A549 (cell line): Measurements from ENCODE around the gene DPYD. TPM values are rescaled to one million over a fixed set of nuclear protein-coding genes. Genes with fewer than 3 reads are reported as not detected.

Source experiments
- ATAC-seq, 2 experiments: fragments of 200-7000 bp in 1 of 2; fragments of >200 bp in 1 of 2; cut with Nextera tagmentation in 1 of 2; cut with Tn5 transposase in 1 of 2; 3 replicates each; pipeline versions ENCODE4 v1.8.0 to v1.9.1; 2018 to 2020; ENCODE audit warnings: mild to moderate bottlenecking in 1 of 2, moderate library complexity in 1 of 2
- CTCF ChIA-PET: fragments of 300-600 bp; sonication (Branson Sonifier 250); formaldehyde crosslinking; extraction: SDS; loops from one replicate; lab custom pipeline; 2021; ENCODE audit warnings: antibody characterized with exemption, inconsistent platforms; lab: Yijun Ruan, JAX
- POLR2A ChIA-PET: fragments of 350-600 bp; formaldehyde crosslinking; extraction: SDS; loops from one replicate; lab custom pipeline; 2021; ENCODE audit warnings: antibody characterized with exemption, inconsistent platforms; lab: Yijun Ruan, JAX
- DNase-seq, 2 experiments: peaks; one replicate each; pipeline versions ENCODE4 v3.0.0 to v3.0.0-alpha.2; 2011 to 2016; ENCODE audit warnings: low read depth in 1 of 2, low spot score in 1 of 2
- FAIRE-seq: peaks from 2 replicates; lab custom pipeline; 2011; peaks lifted over from hg19 to GRCh38; lab: Jason Lieb, UNC
- H3K27ac ChIP-seq, 2 experiments: fragments of >200 bp; sonication (Bioruptor Twin); formaldehyde crosslinking; 3 replicates each; pipeline ENCODE4 v1.5.1; 2016 to 2017
- H3K4me1 ChIP-seq: fragments of >200 bp; sonication (Bioruptor Twin); formaldehyde crosslinking; 3 replicates; pipeline ENCODE4 v1.6.1; 2016
- H3K4me2 ChIP-seq: fragments of >200 bp; sonication (Bioruptor Twin); formaldehyde crosslinking; 3 replicates; pipeline ENCODE4 v1.6.1; 2016
- H3K4me3 ChIP-seq: fragments of >200 bp; sonication (Bioruptor Twin); formaldehyde crosslinking; 3 replicates; pipeline ENCODE4 v1.5.1; 2016
- H3K9me3 ChIP-seq: fragments of >200 bp; sonication (Bioruptor Twin); formaldehyde crosslinking; 3 replicates; pipeline ENCODE4 v1.6.1; 2016
- BHLHE40 ChIP-seq: IDR thresholded peaks from 2 replicates; pipeline ENCODE4 v1.6.1; 2012; ENCODE audit warnings: low read depth, low read length, inconsistent platforms
- CBX2 ChIP-seq: fragments of 200-600 bp; sonication (generic); IDR thresholded peaks from 2 replicates; pipeline ENCODE4 v1.6.1; 2016; ENCODE audit warnings: low read depth, mild to moderate bottlenecking, borderline replicate concordance
- CEBPB ChIP-seq, 2 experiments: fragments of >200 bp in 1 of 2; sonication (Bioruptor Twin) in 1 of 2; formaldehyde crosslinking in 1 of 2; IDR thresholded peaks; 2 replicates each; pipeline ENCODE4 v1.6.1; 2012 to 2016
- CHD2 ChIP-seq: fragments of 150-350 bp; IDR thresholded peaks from 2 replicates; pipeline ENCODE4 v1.6.1; 2014; ENCODE audit warnings: low read length; ENCODE audit not compliant: partially characterized antibody
- EP300 ChIP-seq, 2 experiments: fragments of >200 bp; sonication (Bioruptor Twin); formaldehyde crosslinking; IDR thresholded peaks; 2 replicates in 1 of 2; 3 replicates in 1 of 2; pipeline ENCODE4 v1.6.1; 2016 to 2017
- FOSB ChIP-seq: fragments of 250-450 bp; sonication (Bioruptor Pico); IDR thresholded peaks from 2 replicates; pipeline ENCODE4 v1.5.0; 2020; ENCODE audit warnings: mild to moderate bottlenecking, moderate library complexity
- FOXS1 ChIP-seq: fragments of 250-450 bp; sonication (Bioruptor Pico); IDR thresholded peaks from 2 replicates; pipeline ENCODE4 v1.5.0; 2020; ENCODE audit warnings: mild to moderate bottlenecking, moderate library complexity
- GATA3 ChIP-seq: IDR thresholded peaks from 2 replicates; pipeline ENCODE4 v1.6.1; 2012; ENCODE audit warnings: borderline replicate concordance
- MAFK ChIP-seq: fragments of 450-650 bp; IDR thresholded peaks from 2 replicates; pipeline ENCODE4 v1.6.1; 2014; ENCODE audit not compliant: partially characterized antibody
- MYC ChIP-seq: IDR thresholded peaks from 2 replicates; pipeline ENCODE4 v1.6.1; 2012; ENCODE audit warnings: mild to moderate bottlenecking, inconsistent platforms, low read length, improper control_type of control experiment, borderline replicate concordance
- RNF2 ChIP-seq: fragments of 200-600 bp; sonication (generic); IDR thresholded peaks from 2 replicates; pipeline ENCODE4 v1.6.1; 2016; ENCODE audit warnings: low read depth, mild to moderate bottlenecking, antibody characterized with exemption, moderate library complexity, borderline replicate concordance
- ZC3H11A ChIP-seq: fragments of 450-650 bp; IDR thresholded peaks from 2 replicates; pipeline ENCODE4 v1.6.1; 2014; ENCODE audit warnings: antibody characterized with exemption, mild to moderate bottlenecking
- ZFP36 ChIP-seq: fragments of 450-650 bp; IDR thresholded peaks from 2 replicates; pipeline ENCODE4 v1.6.1; 2014; ENCODE audit warnings: borderline replicate concordance; ENCODE audit not compliant: partially characterized antibody
- WGBS: methylation state at CpG from one replicate; pipeline ENCODE4 v1.1.6; 2017; ENCODE audit errors: missing lambda C conversion rate; 5-methylcytosine and 5-hydroxymethylcytosine counted together
- polyA plus RNA-seq, 4 experiments: library from polyadenylated mRNA; depleted of rRNA in 3 of 4; stranded (reverse); fragments of >200 nt; fragmentation: RNase III in 1 of 4; extraction: RNeasy Plus Mini Kit Qiagen cat#74134 plus additional on column Dnase treatment in 1 of 4; gene quantifications; 2 replicates in 3 of 4; 3 replicates in 1 of 4; pipeline ENCODE4 v1.2.3, GENCODE V29; 2011 to 2017
- TF ChIP-seq, protein P1 (sequence below): fragments of >200 bp; sonication (Bioruptor Twin); formaldehyde crosslinking; IDR thresholded peaks from 3 replicates; pipeline ENCODE4 v1.5.1; 2016
- TF ChIP-seq, protein P2 (sequence below): IDR thresholded peaks from 2 replicates; pipeline ENCODE4 v1.6.1; 2012; ENCODE audit warnings: low read depth, borderline replicate concordance
- TF ChIP-seq, protein P3 (sequence below): fragments of 250-450 bp; sonication (Bioruptor Pico); IDR thresholded peaks from 2 replicates; pipeline ENCODE4 v1.5.0; 2020; ENCODE audit warnings: low read depth, mild to moderate bottlenecking, moderate library complexity
- TF ChIP-seq, protein P4 (sequence below): IDR thresholded peaks from 2 replicates; pipeline ENCODE4 v1.6.1; 2012
- TF ChIP-seq, protein P5 (sequence below): fragments of >200 bp; sonication (Bioruptor Twin); formaldehyde crosslinking; IDR thresholded peaks from 2 replicates; pipeline ENCODE4 v1.6.1; 2016
- TF ChIP-seq, protein P6 (sequence below): fragments of 150-350 bp; IDR thresholded peaks from 2 replicates; pipeline ENCODE4 v1.6.1; 2014; ENCODE audit warnings: low read depth, mild to moderate bottlenecking, low read length
- TF ChIP-seq, protein P7 (sequence below): fragments of 250-450 bp; sonication (Bioruptor Pico); IDR thresholded peaks from 2 replicates; pipeline ENCODE4 v1.5.0; 2021; ENCODE audit warnings: mild to moderate bottlenecking, moderate library complexity, borderline replicate concordance

The DPYD gene
- polyA plus RNA-seq, 2 of the 4 experiments (the other 2 are of a cell fraction), result 5.9 to 7.5 TPM

DNA sequence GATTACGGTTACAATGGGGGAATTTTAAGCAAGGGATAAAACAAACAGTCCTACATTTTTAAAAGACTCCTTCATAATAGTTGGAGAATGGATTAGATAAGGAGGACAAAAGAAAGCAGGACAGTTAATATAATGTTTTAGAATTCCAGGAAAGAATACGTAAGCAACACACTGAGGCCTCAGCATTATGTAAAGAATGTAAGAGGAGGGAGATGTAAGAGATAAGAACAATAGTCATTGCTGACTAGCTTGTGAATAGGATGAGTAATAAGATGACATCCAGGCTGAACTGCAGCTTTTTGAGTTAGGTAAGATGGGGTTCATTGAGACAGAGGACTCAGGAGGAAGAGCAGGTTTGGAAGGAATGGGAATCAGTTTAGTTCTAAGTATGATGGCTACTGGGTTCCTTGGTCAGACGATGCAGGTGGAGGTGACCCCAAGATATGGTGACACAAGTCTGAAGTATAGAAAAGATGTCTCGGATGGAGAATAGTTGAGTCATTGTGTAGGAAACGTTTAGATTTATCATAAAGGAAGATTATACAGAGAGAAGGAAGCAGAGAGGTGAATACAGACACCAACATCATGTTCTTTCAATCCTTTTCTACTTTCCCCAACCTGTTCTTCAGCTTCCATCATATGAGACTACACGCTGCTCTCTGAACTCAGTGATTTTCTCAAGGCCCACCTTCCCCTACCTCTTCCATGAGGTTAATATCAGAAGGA is 826.4 kb downstream of the DPYD start (continued):
- TF ChIP-seq CHD2, result no peak

DNA sequence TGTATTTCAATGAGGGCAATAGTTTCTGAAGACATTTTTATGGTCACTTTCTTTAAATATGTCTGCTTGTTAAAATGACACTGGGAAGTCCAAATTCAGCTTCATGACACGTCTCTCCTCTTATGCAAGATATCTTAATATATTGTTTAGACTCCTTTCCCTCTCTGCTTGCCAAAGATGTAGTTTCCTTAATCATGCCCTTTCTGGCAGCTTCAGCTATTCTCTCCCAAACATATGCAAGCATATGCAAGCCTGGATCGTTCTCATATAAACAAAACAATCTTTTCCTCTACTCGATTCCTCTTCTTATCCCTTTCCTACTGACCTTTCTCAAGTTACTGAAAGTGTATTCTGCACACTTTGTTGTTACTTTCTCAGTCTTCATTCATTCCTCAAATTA is 827.1 kb downstream of the DPYD start:
- Histone ChIP-seq H3K9me3 (no peaks in the 10 kb centered on the region), H3K4me1 (peaks cover 20% of the 10 kb centered on the region), H3K4me3 (no peak overlapping the region), H3K27ac (peak overlapping the region; percentile 63 to 67), H3K4me2 (peak overlapping the region; percentile 71)
- TF ChIP-seq FOXS1 (CRISPR knock-in tag), result no peak
- TF ChIP-seq, protein P1, sequence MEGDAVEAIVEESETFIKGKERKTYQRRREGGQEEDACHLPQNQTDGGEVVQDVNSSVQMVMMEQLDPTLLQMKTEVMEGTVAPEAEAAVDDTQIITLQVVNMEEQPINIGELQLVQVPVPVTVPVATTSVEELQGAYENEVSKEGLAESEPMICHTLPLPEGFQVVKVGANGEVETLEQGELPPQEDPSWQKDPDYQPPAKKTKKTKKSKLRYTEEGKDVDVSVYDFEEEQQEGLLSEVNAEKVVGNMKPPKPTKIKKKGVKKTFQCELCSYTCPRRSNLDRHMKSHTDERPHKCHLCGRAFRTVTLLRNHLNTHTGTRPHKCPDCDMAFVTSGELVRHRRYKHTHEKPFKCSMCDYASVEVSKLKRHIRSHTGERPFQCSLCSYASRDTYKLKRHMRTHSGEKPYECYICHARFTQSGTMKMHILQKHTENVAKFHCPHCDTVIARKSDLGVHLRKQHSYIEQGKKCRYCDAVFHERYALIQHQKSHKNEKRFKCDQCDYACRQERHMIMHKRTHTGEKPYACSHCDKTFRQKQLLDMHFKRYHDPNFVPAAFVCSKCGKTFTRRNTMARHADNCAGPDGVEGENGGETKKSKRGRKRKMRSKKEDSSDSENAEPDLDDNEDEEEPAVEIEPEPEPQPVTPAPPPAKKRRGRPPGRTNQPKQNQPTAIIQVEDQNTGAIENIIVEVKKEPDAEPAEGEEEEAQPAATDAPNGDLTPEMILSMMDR, result no peak
- no peak for TF ChIP-seq GATA3
- TF ChIP-seq MAFK, result no peak
- TF ChIP-seq CEBPB (IDR thresholded peaks at IDR 0.05), result peak in 1 of 2 experiments; percentile 43; a peak in 2 of 4 replicates
- TF ChIP-seq, protein P2, sequence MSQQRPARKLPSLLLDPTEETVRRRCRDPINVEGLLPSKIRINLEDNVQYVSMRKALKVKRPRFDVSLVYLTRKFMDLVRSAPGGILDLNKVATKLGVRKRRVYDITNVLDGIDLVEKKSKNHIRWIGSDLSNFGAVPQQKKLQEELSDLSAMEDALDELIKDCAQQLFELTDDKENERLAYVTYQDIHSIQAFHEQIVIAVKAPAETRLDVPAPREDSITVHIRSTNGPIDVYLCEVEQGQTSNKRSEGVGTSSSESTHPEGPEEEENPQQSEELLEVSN, result no peak
- CTCF ChIA-PET, result interaction anchor here (0.6 to 1.4 kb wide), 2 partner anchors 45 to 1387 kb away, joined by 3 read pairs; no protein-coding TSS in a partner anchor
- POLR2A ChIA-PET, result no interaction called here
- ATAC-seq (peak; percentile 59 to 78; a peak in 5 of 6 replicates), FAIRE-seq (no peak), DNase-seq (peak in 1 of 2 experiments; percentile 1)
- 16% methylated on average over 3 of the region's 3 CpGs for WGBS

DNA sequence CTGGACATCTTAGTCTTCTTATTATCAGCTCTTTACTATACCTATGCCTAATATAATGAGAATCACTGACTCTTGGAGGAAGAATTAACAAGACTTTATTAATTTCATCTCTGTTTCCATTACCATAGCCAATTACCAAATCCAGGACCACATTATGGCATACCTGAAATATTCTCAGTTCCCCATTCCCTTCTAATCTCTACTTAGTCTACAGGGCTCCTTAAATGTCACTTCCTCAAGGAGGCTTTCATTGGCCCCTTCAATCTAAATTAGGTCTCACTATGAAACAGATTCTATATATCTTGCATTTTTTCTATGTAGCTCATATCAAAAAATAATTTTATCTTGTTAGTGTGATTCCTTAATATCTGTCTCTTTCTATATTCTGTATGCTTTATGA is 828.0 kb downstream of the DPYD start:
- Histone ChIP-seq H3K9me3 (no peaks in the 10 kb centered on the region), H3K4me3 (no peak overlapping the region), H3K4me2 (no peak overlapping the region; the same call in 2 of the 3 replicates), H3K27ac (peak overlapping the region; percentile 63 to 67; a peak in 4 of 6 replicates), H3K4me1 (peaks cover 20% of the 10 kb centered on the region)
- POLR2A ChIA-PET, result no interaction called here
- CTCF ChIA-PET, result interaction anchor here (1.1 to 1.4 kb wide), 2 partner anchors 46 to 961 kb away, joined by 3 read pairs; no protein-coding TSS in a partner anchor
- ATAC-seq (no peak), FAIRE-seq (no peak), DNase-seq (no peak)
- no peak for TF ChIP-seq ZFP36

DNA sequence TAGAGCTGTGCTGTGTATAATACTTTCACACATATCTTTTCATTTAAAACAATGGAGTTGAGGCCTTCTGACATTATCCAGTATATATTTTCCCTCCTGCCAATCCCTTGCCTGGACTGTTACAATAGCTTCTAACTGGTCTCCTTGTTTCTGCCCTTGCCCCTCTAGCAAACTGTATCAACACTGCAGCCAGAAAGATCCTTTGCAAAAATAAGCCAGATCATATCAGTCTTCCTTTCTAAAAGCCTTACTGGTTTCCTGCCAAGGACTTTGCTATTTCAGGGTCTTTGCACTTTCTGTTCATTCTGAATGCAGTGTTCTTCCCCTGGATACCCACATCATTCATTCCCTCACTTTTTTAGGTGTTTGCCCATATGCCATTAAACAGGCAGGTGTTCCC is 829.2 kb downstream of the DPYD start:
- Histone ChIP-seq H3K4me2 (no peak overlapping the region), H3K27ac (no peak overlapping the region), H3K4me1 (peaks cover 20% of the 10 kb centered on the region), H3K4me3 (no peak overlapping the region), H3K9me3 (no peaks in the 10 kb centered on the region)
- DNase-seq (no peak), FAIRE-seq (no peak), ATAC-seq (no peak)
- TF ChIP-seq, protein P3, sequence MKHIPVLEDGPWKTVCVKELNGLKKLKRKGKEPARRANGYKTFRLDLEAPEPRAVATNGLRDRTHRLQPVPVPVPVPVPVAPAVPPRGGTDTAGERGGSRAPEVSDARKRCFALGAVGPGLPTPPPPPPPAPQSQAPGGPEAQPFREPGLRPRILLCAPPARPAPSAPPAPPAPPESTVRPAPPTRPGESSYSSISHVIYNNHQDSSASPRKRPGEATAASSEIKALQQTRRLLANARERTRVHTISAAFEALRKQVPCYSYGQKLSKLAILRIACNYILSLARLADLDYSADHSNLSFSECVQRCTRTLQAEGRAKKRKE, result no peak
- ChIA-PET CTCF (interaction anchor here (0.6 to 1.1 kb wide), 2 partner anchors 125 to 962 kb away, joined by 3 to 4 read pairs; no protein-coding TSS in a partner anchor), POLR2A (no interaction called here)

DNA sequence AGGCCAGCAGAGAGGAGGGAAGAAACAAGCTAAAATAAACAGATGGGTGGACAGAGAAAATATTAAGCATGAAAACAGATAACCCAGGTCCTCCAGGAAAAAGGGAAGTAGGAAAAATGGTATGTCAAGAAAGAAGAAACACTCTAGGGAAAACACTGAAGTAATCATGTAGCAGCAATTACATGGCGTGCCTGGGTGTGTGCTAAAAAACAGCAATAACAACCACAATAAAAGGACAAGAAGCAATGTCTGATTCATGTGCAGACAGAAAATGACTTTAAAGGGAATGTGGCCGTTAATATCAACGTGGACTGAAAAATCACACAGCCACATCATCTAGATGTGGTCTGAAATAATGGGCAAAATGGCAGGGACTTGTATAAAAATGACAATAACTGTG is 829.6 kb downstream of the DPYD start:
- WGBS, result 77% methylated on average over 3 of the region's 3 CpGs
- Histone ChIP-seq H3K9me3 (no peaks in the 10 kb centered on the region), H3K4me2 (no peak overlapping the region), H3K4me1 (peaks cover 20% of the 10 kb centered on the region), H3K4me3 (no peak overlapping the region), H3K27ac (no peak overlapping the region)
- ATAC-seq (no peak), DNase-seq (no peak), FAIRE-seq (no peak)
- POLR2A ChIA-PET, result no interaction called here
- CTCF ChIA-PET, result interaction anchor here (0.6 kb wide), 1 partner anchor 124 kb away, joined by 4 read pairs; no protein-coding TSS in a partner anchor
- TF ChIP-seq, protein P4, sequence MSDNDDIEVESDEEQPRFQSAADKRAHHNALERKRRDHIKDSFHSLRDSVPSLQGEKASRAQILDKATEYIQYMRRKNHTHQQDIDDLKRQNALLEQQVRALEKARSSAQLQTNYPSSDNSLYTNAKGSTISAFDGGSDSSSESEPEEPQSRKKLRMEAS, result no peak
- TF ChIP-seq MAFK (no peak), FOSB (no peak), MYC (no peak), CBX2 (no peak), RNF2 (no peak), BHLHE40 (no peak), EP300 (IDR thresholded peaks at IDR 0.05) (no peak), ZC3H11A (no peak)
- TF ChIP-seq, protein P5, sequence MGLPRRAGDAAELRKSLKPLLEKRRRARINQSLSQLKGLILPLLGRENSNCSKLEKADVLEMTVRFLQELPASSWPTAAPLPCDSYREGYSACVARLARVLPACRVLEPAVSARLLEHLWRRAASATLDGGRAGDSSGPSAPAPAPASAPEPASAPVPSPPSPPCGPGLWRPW, result no peak
- TF ChIP-seq, protein P6, sequence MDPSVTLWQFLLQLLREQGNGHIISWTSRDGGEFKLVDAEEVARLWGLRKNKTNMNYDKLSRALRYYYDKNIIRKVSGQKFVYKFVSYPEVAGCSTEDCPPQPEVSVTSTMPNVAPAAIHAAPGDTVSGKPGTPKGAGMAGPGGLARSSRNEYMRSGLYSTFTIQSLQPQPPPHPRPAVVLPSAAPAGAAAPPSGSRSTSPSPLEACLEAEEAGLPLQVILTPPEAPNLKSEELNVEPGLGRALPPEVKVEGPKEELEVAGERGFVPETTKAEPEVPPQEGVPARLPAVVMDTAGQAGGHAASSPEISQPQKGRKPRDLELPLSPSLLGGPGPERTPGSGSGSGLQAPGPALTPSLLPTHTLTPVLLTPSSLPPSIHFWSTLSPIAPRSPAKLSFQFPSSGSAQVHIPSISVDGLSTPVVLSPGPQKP, result no peak
- TF ChIP-seq, protein P7, sequence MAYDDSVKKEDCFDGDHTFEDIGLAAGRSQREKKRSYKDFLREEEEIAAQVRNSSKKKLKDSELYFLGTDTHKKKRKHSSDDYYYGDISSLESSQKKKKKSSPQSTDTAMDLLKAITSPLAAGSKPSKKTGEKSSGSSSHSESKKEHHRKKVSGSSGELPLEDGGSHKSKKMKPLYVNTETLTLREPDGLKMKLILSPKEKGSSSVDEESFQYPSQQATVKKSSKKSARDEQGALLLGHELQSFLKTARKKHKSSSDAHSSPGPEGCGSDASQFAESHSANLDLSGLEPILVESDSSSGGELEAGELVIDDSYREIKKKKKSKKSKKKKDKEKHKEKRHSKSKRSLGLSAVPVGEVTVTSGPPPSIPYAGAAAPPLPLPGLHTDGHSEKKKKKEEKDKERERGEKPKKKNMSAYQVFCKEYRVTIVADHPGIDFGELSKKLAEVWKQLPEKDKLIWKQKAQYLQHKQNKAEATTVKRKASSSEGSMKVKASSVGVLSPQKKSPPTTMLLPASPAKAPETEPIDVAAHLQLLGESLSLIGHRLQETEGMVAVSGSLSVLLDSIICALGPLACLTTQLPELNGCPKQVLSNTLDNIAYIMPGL (CRISPR knock-in tag), result no peak
